Panc1 (cell line): ENCODE measurements around the gene PRKAR2B. TPM values are rescaled to one million over a fixed set of nuclear protein-coding genes. Genes with fewer than 3 reads are reported as not detected.

Source experiments
- ATAC-seq: fragments of 200-7000 bp; cut with Tn5 transposase; 2 replicates; pipeline ENCODE4 v1.9.1; 2020; ENCODE audit warnings: mild to moderate bottlenecking, moderate library complexity
- BruUV-seq: library from RNA; stranded (reverse); fragments of 400-500 nt; replicated peaks from 2 replicates; lab custom pipeline; 2021; lab: Mats Ljungman, UMichigan
- CTCF ChIA-PET: fragments of 300-600 bp; sonication (Branson Sonifier 250); formaldehyde crosslinking; loops from one replicate; lab custom pipeline; 2022; ENCODE audit warnings: antibody characterized with exemption; lab: Charles Lee
- POLR2A ChIA-PET: fragments of 300-600 bp; sonication (Branson Sonifier 250); formaldehyde crosslinking; loops from one replicate; lab custom pipeline; 2022; ENCODE audit warnings: antibody characterized with exemption; lab: Charles Lee
- DNase-seq: peaks from one replicate; pipeline ENCODE4 v3.0.0-alpha.2; 2010; ENCODE audit warnings: low read depth, low spot score
- H3K27ac ChIP-seq: 2 replicates; pipeline ENCODE4 v1.5.1; 2011; ENCODE audit warnings: mild to moderate bottlenecking, low read length, inconsistent platforms
- H3K27me3 ChIP-seq: fragments of 200-500 bp; sonication (Bioruptor generic); 2 replicates; pipeline ENCODE4 v1.6.0; 2014; ENCODE audit warnings: low read length, inconsistent platforms; ENCODE audit not compliant: control insufficient read depth, insufficient read depth
- H3K36me3 ChIP-seq: fragments of 200-500 bp; sonication (Bioruptor generic); 2 replicates; pipeline ENCODE4 v1.5.1; 2014; ENCODE audit warnings: inconsistent platforms, mild to moderate bottlenecking, low read length, moderate library complexity; ENCODE audit not compliant: control insufficient read depth, insufficient read depth
- H3K4me1 ChIP-seq: 2 replicates; pipeline ENCODE4 v1.5.1; 2011; ENCODE audit warnings: inconsistent platforms, mild to moderate bottlenecking, low read length, moderate library complexity; ENCODE audit not compliant: control insufficient read depth, insufficient read depth
- H3K4me3 ChIP-seq, 2 experiments: 2 replicates each; pipeline ENCODE4 v1.5.1; 2011 to 2012; ENCODE audit warnings: low read depth in 2 of 2, low read length in 2 of 2, mild to moderate bottlenecking in 2 of 2, inconsistent platforms in 1 of 2, moderate library complexity in 1 of 2
- H3K9me3 ChIP-seq: fragments of 200-500 bp; sonication (Bioruptor generic); 2 replicates; pipeline ENCODE4 v1.5.1; 2014; ENCODE audit warnings: low read depth, mild to moderate bottlenecking, inconsistent platforms, low read length, moderate library complexity; ENCODE audit not compliant: control insufficient read depth, insufficient read depth
- POLR2AphosphoS5 ChIP-seq: IDR thresholded peaks from 2 replicates; pipeline ENCODE4 v1.6.1; 2012; ENCODE audit warnings: mild to moderate bottlenecking, low read depth, low read length, moderate library complexity
- SIN3A ChIP-seq: IDR thresholded peaks from 2 replicates; pipeline ENCODE4 v1.6.1; 2012; ENCODE audit warnings: low read depth, mild to moderate bottlenecking, low read length, moderate library complexity, borderline replicate concordance; ENCODE audit not compliant: insufficient read depth
- TCF7L2 ChIP-seq: IDR thresholded peaks from 2 replicates; pipeline ENCODE4 v1.6.1; 2011; ENCODE audit warnings: mild to moderate bottlenecking, low read depth, low read length, inconsistent platforms
- in situ Hi-C: cut with HindIII; loops from 2 replicates; pipeline ENCODE4 v1.10.0; 2016; ENCODE audit warnings: low sequenced_read_pairs, low pct_unique_long_range_greater_than_20kb
- intact Hi-C: fragments of 100-400 bp; cut with micrococcal nuclease; formaldehyde crosslinking; loops from one replicate; pipeline ENCODE4 v1.10.0; 2022; ENCODE audit not compliant: unreplicated experiment
- total RNA-seq: library from RNA; stranded (reverse); gene quantifications from one replicate; pipeline ENCODE4 v1.2.1, GENCODE V29; 2021; ENCODE audit not compliant: unreplicated experiment
- TF ChIP-seq, protein P1 (sequence below): fragments of 450-650 bp; IDR thresholded peaks from 2 replicates; pipeline ENCODE4 v1.5.1; 2017; ENCODE audit warnings: mild to moderate bottlenecking
- TF ChIP-seq, protein P2 (sequence below), 2 experiments: IDR thresholded peaks; 2 replicates each; pipeline ENCODE4 v1.6.1; 2011 to 2012; ENCODE audit warnings: low read depth in 2 of 2, control low read depth in 1 of 2, low read length in 1 of 2, mild to moderate bottlenecking in 1 of 2, moderate library complexity in 1 of 2; ENCODE audit not compliant: insufficient read depth in 1 of 2

PRKAR2B gene
- total RNA-seq, 1 experiment from 2014 or later: 0.51 TPM

DNA sequence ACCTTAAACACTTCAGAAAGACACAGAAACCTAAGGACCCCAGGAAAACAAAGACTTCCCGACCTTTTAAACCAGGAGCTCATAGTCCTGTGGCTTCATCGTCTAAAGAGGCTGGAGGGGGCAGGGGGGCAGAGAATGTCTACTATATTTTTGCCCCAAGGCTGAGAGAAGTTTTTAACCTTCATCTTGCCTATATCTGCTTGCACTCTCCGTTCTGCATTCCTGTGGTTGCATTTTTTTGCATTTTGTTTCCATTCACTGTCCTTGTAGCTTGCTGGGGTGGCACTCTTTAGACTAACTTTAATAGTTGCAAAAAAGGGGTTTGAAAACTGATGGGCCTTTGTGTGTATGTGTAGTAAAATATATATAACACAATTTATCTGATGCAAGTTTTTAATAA is 23.7 kb downstream of the PRKAR2B start:
- no peak overlapping the region for H3K4me3 ChIP-seq
- no peaks in the 10 kb centered on the region for H3K36me3 ChIP-seq
- CTCF ChIA-PET: no interaction called here
- H3K27ac ChIP-seq: no peak overlapping the region
- intact Hi-C loops: no loop called here
- POLR2A ChIA-PET: no interaction called here
- no peak for ATAC-seq
- BruUV-seq: no TSS peak
- H3K27me3 ChIP-seq: peaks cover 9% of the 10 kb centered on the region
- TF ChIP-seq, protein P1, sequence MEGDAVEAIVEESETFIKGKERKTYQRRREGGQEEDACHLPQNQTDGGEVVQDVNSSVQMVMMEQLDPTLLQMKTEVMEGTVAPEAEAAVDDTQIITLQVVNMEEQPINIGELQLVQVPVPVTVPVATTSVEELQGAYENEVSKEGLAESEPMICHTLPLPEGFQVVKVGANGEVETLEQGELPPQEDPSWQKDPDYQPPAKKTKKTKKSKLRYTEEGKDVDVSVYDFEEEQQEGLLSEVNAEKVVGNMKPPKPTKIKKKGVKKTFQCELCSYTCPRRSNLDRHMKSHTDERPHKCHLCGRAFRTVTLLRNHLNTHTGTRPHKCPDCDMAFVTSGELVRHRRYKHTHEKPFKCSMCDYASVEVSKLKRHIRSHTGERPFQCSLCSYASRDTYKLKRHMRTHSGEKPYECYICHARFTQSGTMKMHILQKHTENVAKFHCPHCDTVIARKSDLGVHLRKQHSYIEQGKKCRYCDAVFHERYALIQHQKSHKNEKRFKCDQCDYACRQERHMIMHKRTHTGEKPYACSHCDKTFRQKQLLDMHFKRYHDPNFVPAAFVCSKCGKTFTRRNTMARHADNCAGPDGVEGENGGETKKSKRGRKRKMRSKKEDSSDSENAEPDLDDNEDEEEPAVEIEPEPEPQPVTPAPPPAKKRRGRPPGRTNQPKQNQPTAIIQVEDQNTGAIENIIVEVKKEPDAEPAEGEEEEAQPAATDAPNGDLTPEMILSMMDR: no peak
- TF ChIP-seq SIN3A: no peak
- TF ChIP-seq TCF7L2: no peak
- TF ChIP-seq, protein P2, sequence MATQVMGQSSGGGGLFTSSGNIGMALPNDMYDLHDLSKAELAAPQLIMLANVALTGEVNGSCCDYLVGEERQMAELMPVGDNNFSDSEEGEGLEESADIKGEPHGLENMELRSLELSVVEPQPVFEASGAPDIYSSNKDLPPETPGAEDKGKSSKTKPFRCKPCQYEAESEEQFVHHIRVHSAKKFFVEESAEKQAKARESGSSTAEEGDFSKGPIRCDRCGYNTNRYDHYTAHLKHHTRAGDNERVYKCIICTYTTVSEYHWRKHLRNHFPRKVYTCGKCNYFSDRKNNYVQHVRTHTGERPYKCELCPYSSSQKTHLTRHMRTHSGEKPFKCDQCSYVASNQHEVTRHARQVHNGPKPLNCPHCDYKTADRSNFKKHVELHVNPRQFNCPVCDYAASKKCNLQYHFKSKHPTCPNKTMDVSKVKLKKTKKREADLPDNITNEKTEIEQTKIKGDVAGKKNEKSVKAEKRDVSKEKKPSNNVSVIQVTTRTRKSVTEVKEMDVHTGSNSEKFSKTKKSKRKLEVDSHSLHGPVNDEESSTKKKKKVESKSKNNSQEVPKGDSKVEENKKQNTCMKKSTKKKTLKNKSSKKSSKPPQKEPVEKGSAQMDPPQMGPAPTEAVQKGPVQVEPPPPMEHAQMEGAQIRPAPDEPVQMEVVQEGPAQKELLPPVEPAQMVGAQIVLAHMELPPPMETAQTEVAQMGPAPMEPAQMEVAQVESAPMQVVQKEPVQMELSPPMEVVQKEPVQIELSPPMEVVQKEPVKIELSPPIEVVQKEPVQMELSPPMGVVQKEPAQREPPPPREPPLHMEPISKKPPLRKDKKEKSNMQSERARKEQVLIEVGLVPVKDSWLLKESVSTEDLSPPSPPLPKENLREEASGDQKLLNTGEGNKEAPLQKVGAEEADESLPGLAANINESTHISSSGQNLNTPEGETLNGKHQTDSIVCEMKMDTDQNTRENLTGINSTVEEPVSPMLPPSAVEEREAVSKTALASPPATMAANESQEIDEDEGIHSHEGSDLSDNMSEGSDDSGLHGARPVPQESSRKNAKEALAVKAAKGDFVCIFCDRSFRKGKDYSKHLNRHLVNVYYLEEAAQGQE (IDR thresholded peaks at IDR 0.05; ENCODE audit: insufficient read depth in 1 of 2, low read depth in 2 of 2, low read length in 1 of 2): no peak
- no peak for TF ChIP-seq POLR2AphosphoS5
- H3K9me3 ChIP-seq: no peaks in the 10 kb centered on the region
- in situ Hi-C loops: no loop called here
- no peak for DNase-seq
- H3K4me1 ChIP-seq: no peaks in the 10 kb centered on the region

DNA sequence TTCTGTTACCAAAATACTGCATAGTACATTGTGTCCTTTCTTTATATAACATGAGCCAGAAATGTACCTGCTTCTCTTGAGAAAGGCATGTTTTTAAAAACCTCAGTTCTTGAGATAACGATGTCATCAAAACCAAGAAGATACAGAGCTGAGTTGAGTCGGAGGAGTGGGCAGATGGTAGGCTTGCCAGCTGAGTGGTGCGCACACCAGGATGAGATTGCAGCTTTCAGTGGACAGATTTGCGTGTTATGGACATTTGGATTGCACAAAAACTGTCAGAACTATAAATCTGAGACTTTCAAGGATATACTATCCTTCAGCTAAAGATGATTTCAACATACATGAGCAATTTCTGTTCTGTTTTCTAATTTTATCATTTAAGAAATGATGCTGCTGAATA is 25.0 kb downstream of the PRKAR2B start:
- Histone ChIP-seq H3K4me1 (no peaks in the 10 kb centered on the region), H3K27me3 (peaks cover 3% of the 10 kb centered on the region), H3K27ac (no peak overlapping the region), H3K9me3 (no peaks in the 10 kb centered on the region), H3K4me3 (no peak overlapping the region), H3K36me3 (no peaks in the 10 kb centered on the region)
- ChIA-PET CTCF (no interaction called here), POLR2A (no interaction called here)
- no TSS peak for BruUV-seq
- ATAC-seq: no peak
- TF ChIP-seq, protein P2 (IDR thresholded peaks at IDR 0.05; ENCODE audit: insufficient read depth in 1 of 2, low read depth in 2 of 2, low read length in 1 of 2): no peak
- TF ChIP-seq SIN3A: no peak
- TF ChIP-seq, protein P1: no peak
- TF ChIP-seq TCF7L2: no peak
- no peak for TF ChIP-seq POLR2AphosphoS5
- no peak for DNase-seq
- intact Hi-C loops (no loop called here), in situ Hi-C loops (no loop called here)
